Kidney (tissue), 14 donors: ENCODE results near the gene UGT1A4. TPM values are rescaled to one million over a fixed set of nuclear protein-coding genes. Genes with fewer than 3 reads are reported as not detected.

ENCODE experiments used
- DNase-seq, 5 donors: peaks; one replicate each; pipeline ENCODE4 v3.0.0-alpha.2; 2013 to 2020
- FAIRE-seq: peaks from 2 replicates; lab custom pipeline; 2012; peaks lifted over from hg19 to GRCh38; lab: Jason Lieb, UNC
- H3K27ac ChIP-seq, 2 donors: one replicate each; pipeline ENCODE4 v1.7.0; 2013; ENCODE audit warnings: low read depth in 2 of 2, low read length in 2 of 2, inconsistent platforms in 1 of 2
- H3K27me3 ChIP-seq: one replicate; pipeline ENCODE4 v1.7.1; 2013; ENCODE audit warnings: low read length, inconsistent platforms; ENCODE audit not compliant: control insufficient read depth, insufficient read depth
- H3K36me3 ChIP-seq, 3 donors: one replicate each; pipeline versions ENCODE4 v1.7.0 to v1.7.1; 2013; ENCODE audit warnings: low read length in 3 of 3, control low read depth in 1 of 3, inconsistent platforms in 1 of 3; ENCODE audit not compliant: insufficient read depth in 3 of 3, control insufficient read depth in 2 of 3
- H3K4me1 ChIP-seq, 3 donors: one replicate each; pipeline versions ENCODE4 v1.7.0 to v1.7.1; 2013; ENCODE audit warnings: low read length in 3 of 3, inconsistent platforms in 1 of 3, low read depth in 1 of 3; ENCODE audit not compliant: control insufficient read depth in 2 of 3, insufficient read depth in 2 of 3
- H3K4me3 ChIP-seq, 3 donors: one replicate each; pipeline versions ENCODE4 v1.7.0 to v1.8.1; 2013; ENCODE audit warnings: low read length in 3 of 3, control low read depth in 1 of 3, inconsistent platforms in 1 of 3
- H3K9ac ChIP-seq, 3 donors: one replicate each; pipeline versions ENCODE4 v1.7.0 to v1.7.1; 2013; ENCODE audit warnings: low read length in 3 of 3, control low read depth in 1 of 3, inconsistent platforms in 1 of 3
- H3K9me3 ChIP-seq, 3 donors: one replicate each; pipeline versions ENCODE4 v1.7.0 to v1.7.1; 2013; ENCODE audit warnings: low read length in 3 of 3, control low read depth in 1 of 3, inconsistent platforms in 1 of 3; ENCODE audit not compliant: control insufficient read depth in 2 of 3, insufficient read depth in 1 of 3
- CTCF ChIP-seq: IDR thresholded peaks from 3 replicates; pipeline ENCODE4 v1.5.1; 2012; ENCODE audit warnings: mild to moderate bottlenecking, moderate library complexity, borderline replicate concordance; ENCODE audit not compliant: insufficient read depth; ENCODE audit errors: extremely low read depth
- intact Hi-C: fragments of 100-400 bp; cut with DNase I; formaldehyde crosslinking; loops from one replicate; pipeline ENCODE4 v1.11.1; 2022
- polyA plus RNA-seq: library from polyadenylated mRNA; stranded (reverse); fragments of 350-450 nt; fragmentation: Illumina TruSeq; extraction: RNeasy Lipid Tissue Mini Kit (QIAGEN cat#74804); gene quantifications from one replicate; pipeline ENCODE4 v1.2.3, GENCODE V29; 2014; ENCODE audit warnings: low read depth, low replicate concordance; ENCODE audit not compliant: insufficient read depth
- total RNA-seq: library from RNA; stranded (reverse); fragmentation: NEBNext Ultra II Directional; extraction: Animal tissue kit (Norgen Biotek cat#: 25700); gene quantifications from one replicate; pipeline ENCODE4 v1.2.1, GENCODE V29; 2021
- donor health status: control.
- donor health status: control.
- donor health status: control.
- donor health status: control.
- donor health status: control.
- donor health status: DM: yes; HTN: yes; CAD: no.
- donor health status: Normal renal cell carcinoma (clear cell type).

The UGT1A4 gene
- total and polyA plus RNA-seq, 2 donors from 2014 or later, result 0.84 to 1.1 TPM

GRCh38 chr2:233689501-233689900 lies 29.0 kb upstream of the UGT1A4 start:
- Histone ChIP-seq H3K4me3 (no peak overlapping the region), H3K36me3 (no peaks in the 10 kb centered on the region), H3K27me3 (no peaks in the 10 kb centered on the region), H3K9me3 (no peaks in the 10 kb centered on the region), H3K9ac (no peak overlapping the region), H3K27ac (no peak overlapping the region), H3K4me1 (peaks cover 0 to 19% (median 10%) of the 10 kb centered on the region in 3 donors)
- intact Hi-C loops, result no loop called here
- DNase-seq, result no peak
- no peak for TF ChIP-seq CTCF
- FAIRE-seq, result no peak

GRCh38 chr2:233690444-233690843 lies 28.1 kb upstream of the UGT1A4 start:
- peak overlapping the region in 1 of 3 donors; percentile 26 for H3K4me3 ChIP-seq
- H3K9ac ChIP-seq, result no peak overlapping the region
- peaks cover 0 to 19% (median 12%) of the 10 kb centered on the region in 3 donors for H3K4me1 ChIP-seq
- no peaks in the 10 kb centered on the region for H3K27me3 ChIP-seq
- no peak overlapping the region for H3K27ac ChIP-seq
- DNase-seq, result no peak
- no peaks in the 10 kb centered on the region for H3K9me3 ChIP-seq
- no peak for TF ChIP-seq CTCF
- intact Hi-C loops, result no loop called here
- no peak for FAIRE-seq
- H3K36me3 ChIP-seq, result no peaks in the 10 kb centered on the region

- DNase-seq, result no peak
- H3K4me3 ChIP-seq, result peak overlapping the region in 2 of 3 donors; percentile 61 to 70
- H3K36me3 ChIP-seq, result no peaks in the 10 kb centered on the region
- H3K9me3 ChIP-seq, result no peaks in the 10 kb centered on the region
- no peak for TF ChIP-seq CTCF
- FAIRE-seq, result no peak
- peaks cover 0 to 19% (median 12%) of the 10 kb centered on the region in 3 donors for H3K4me1 ChIP-seq
- intact Hi-C loops, result no loop called here
- H3K27ac ChIP-seq, result peak overlapping the region; percentile 52 to 87
- no peak overlapping the region for H3K9ac ChIP-seq
- H3K27me3 ChIP-seq, result no peaks in the 10 kb centered on the region
Measured at GRCh38 chr2:233691443-233692433, 26.8 kb upstream of the UGT1A4 start.
